ENCODE results near the gene CLPSL2. TPM values are rescaled to one million over a fixed set of nuclear protein-coding genes. Genes with fewer than 3 reads are reported as not detected.

The CLPSL2 gene
- total RNA-seq, 1 experiment from 2014 or later: 1.7 TPM

- no TSS peak for BruUV-seq (replicated peaks)
- POLR2A ChIA-PET: no interaction called here
- RAD21 ChIA-PET (ENCODE audit: low non-redundant PET in 1 of 2, low total read pairs in 2 of 2, uncharacterized antibody in 2 of 2, unreplicated experiment in 2 of 2): no interaction called here
- Histone ChIP-seq H4K20me1 (ENCODE audit: insufficient read depth) (no peaks in the 10 kb centered on the region), H3K36me3 (ENCODE audit: control insufficient read depth in 1 of 2, insufficient read depth in 2 of 2, low read length in 2 of 2) (no peaks in the 10 kb centered on the region), H3K4me1 (ENCODE audit: control insufficient read depth in 1 of 2, insufficient read depth in 2 of 2, low read length in 2 of 2) (peaks cover 18 to 29% of the 10 kb centered on the region in 2 experiments; a peak in 3 of 4 replicates), H3K27me3 (ENCODE audit: insufficient read depth, low read length) (no peaks in the 10 kb centered on the region), H3K9ac (ENCODE audit: low read length) (no peak overlapping the region), H3K9me2 (ENCODE audit: insufficient read depth) (no peaks in the 10 kb centered on the region), H3K9me3 (ENCODE audit: control insufficient read depth in 1 of 2, insufficient read depth in 1 of 2, low read depth in 1 of 2, low read length in 2 of 2) (no peaks in the 10 kb centered on the region), H3K4me2 (ENCODE audit: low read length) (peak overlapping the region; percentile 91), H3K79me2 (ENCODE audit: insufficient read depth, low read length) (no peaks in the 10 kb centered on the region), H2AFZ (ENCODE audit: low read depth, low read length, poor library complexity, severe bottlenecking) (no peak overlapping the region), H3K27ac (ENCODE audit: low read depth, low read length) (no peak overlapping the region), H3K4me3 (replicated peaks in 1 of 2; ENCODE audit: low read depth in 1 of 2, low read length in 2 of 2) (no peak overlapping the region)
- no peak for ATAC-seq
- DNase-seq (ENCODE audit: low read depth, low spot score): no peak
- CTCF ChIA-PET: no interaction called here
- TF ChIP-seq CTCF (IDR thresholded peaks at IDR 0.05 in 2 of 3, conservative IDR thresholded peaks at IDR 0.05 in 1 of 3; ENCODE audit: borderline replicate concordance in 1 of 3, insufficient read depth in 1 of 3, low read depth in 2 of 3, low read length in 2 of 3): no peak
- TF ChIP-seq ELF1 (IDR thresholded peaks at IDR 0.05; ENCODE audit: borderline replicate concordance, low read depth): no peak
- no peak for TF ChIP-seq POLR2A (IDR thresholded peaks at IDR 0.05; ENCODE audit: borderline replicate concordance, extremely low read depth, insufficient read depth, insufficient read length)
- no peak for TF ChIP-seq ZNF274 (IDR thresholded peaks at IDR 0.05; ENCODE audit: low read depth, low read length)
- TF ChIP-seq CEBPB (IDR thresholded peaks at IDR 0.05; ENCODE audit: low read depth): no peak
- no peak for TF ChIP-seq JUND (IDR thresholded peaks at IDR 0.05)
- TF ChIP-seq ZFX (IDR thresholded peaks at IDR 0.05): no peak
- no peak for TF ChIP-seq SIN3A (IDR thresholded peaks at IDR 0.05; ENCODE audit: low read depth)
- TF ChIP-seq EZH2phosphoT487 (IDR thresholded peaks at IDR 0.05; ENCODE audit: borderline replicate concordance): no peak
- no peak for TF ChIP-seq POLR2AphosphoS5 (IDR thresholded peaks at IDR 0.05; ENCODE audit: low read depth, low read length)
- TF ChIP-seq TCF7L2 (IDR thresholded peaks at IDR 0.05; ENCODE audit: borderline replicate concordance, extremely low read depth, insufficient read depth, insufficient read length): no peak
- TF ChIP-seq FOSL1 (IDR thresholded peaks at IDR 0.05; ENCODE audit: low read depth): no peak
- no peak for TF ChIP-seq REST (IDR thresholded peaks at IDR 0.05; ENCODE audit: low read depth)
- TF ChIP-seq ZBTB33 (IDR thresholded peaks at IDR 0.05; ENCODE audit: extremely low read depth, insufficient replicate concordance, low read length): no peak
- intact Hi-C loops (cut with micrococcal nuclease): no loop called here
These were observed 1.1 kb downstream of the CLPSL2 start for GRCh38 chr6:35777356-35778102.
